HG03159 (cell line): ENCODE measurements around the gene DISP2.

Source experiments
- ATAC-seq: cut with Tn5 transposase; IDR thresholded peaks from one replicate; pipeline ENCODE4 v1.9.1; 2021; ENCODE audit warnings: mild to moderate bottlenecking, moderate library complexity; ENCODE audit not compliant: unreplicated experiment

The DISP2 gene, protein sequence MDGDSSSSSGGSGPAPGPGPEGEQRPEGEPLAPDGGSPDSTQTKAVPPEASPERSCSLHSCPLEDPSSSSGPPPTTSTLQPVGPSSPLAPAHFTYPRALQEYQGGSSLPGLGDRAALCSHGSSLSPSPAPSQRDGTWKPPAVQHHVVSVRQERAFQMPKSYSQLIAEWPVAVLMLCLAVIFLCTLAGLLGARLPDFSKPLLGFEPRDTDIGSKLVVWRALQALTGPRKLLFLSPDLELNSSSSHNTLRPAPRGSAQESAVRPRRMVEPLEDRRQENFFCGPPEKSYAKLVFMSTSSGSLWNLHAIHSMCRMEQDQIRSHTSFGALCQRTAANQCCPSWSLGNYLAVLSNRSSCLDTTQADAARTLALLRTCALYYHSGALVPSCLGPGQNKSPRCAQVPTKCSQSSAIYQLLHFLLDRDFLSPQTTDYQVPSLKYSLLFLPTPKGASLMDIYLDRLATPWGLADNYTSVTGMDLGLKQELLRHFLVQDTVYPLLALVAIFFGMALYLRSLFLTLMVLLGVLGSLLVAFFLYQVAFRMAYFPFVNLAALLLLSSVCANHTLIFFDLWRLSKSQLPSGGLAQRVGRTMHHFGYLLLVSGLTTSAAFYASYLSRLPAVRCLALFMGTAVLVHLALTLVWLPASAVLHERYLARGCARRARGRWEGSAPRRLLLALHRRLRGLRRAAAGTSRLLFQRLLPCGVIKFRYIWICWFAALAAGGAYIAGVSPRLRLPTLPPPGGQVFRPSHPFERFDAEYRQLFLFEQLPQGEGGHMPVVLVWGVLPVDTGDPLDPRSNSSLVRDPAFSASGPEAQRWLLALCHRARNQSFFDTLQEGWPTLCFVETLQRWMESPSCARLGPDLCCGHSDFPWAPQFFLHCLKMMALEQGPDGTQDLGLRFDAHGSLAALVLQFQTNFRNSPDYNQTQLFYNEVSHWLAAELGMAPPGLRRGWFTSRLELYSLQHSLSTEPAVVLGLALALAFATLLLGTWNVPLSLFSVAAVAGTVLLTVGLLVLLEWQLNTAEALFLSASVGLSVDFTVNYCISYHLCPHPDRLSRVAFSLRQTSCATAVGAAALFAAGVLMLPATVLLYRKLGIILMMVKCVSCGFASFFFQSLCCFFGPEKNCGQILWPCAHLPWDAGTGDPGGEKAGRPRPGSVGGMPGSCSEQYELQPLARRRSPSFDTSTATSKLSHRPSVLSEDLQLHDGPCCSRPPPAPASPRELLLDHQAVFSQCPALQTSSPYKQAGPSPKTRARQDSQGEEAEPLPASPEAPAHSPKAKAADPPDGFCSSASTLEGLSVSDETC (N-terminal part only)

DNA sequence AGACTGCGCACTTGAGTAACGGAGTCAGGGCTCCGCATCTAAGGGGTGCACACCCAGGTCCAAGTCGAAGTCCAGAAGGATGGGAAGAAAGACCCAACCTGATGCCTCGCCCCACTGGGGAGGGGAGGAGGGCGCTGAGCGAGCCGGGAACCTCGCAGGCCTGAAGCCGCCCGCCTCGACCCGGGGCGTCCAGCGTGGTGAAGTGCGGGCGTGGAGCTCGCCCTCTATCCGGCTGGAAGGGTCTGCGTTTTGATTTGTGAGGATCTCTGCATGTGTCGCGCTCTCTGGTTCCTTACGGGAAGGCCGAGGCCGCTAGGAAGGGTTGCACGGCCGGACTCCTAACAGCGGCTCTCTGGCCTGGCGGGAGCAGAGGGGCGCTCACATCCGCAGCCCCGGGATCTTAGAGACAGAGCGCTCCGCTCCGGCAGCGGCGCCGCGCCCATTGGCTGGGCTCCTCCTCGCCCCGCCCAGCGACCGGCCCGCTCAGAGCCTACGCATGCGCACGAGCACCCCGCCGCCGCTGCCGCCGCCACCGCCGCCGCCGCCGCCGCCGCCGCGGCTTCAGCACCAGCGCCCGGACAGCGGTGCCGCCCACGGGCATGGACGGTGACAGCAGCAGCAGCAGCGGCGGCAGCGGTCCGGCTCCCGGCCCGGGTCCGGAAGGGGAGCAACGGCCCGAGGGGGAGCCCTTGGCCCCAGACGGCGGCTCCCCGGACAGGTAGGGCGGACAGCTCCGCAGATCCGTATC lies at the start of gene DISP2:
Gene DISP2 (plus strand): TSS at position 497 of the 748 bp plus-strand sequence. CDS start 103 bp downstream, at position 600.
- ATAC-seq, result peak; percentile 79

DNA sequence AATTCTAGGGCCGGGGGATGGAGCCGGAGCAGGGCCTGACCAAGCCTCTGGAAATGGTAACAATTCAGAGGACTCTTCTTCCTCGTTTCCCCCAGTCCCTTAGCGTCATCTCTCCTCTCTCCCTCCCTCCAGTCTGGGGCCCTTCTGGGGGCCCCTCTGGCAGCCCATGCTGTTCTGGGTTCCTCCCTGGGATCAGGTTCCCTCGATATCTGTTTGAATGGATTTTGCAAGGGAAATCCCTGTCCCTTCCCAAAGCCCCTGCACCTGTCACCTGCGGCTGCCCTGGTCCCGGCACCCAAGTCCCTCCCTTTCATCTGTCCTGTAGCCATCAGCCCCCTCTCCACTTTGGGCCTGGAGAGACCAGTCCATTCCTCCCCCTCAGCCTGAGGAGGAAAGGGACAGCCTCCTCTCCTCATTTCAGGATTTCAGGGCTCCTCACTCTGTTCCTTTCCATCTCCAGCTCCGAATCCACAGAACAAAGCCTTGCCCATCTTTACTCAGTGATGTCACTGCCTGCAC lies 48.6 kb upstream of the DISP2 start:
- no peak for ATAC-seq

DNA sequence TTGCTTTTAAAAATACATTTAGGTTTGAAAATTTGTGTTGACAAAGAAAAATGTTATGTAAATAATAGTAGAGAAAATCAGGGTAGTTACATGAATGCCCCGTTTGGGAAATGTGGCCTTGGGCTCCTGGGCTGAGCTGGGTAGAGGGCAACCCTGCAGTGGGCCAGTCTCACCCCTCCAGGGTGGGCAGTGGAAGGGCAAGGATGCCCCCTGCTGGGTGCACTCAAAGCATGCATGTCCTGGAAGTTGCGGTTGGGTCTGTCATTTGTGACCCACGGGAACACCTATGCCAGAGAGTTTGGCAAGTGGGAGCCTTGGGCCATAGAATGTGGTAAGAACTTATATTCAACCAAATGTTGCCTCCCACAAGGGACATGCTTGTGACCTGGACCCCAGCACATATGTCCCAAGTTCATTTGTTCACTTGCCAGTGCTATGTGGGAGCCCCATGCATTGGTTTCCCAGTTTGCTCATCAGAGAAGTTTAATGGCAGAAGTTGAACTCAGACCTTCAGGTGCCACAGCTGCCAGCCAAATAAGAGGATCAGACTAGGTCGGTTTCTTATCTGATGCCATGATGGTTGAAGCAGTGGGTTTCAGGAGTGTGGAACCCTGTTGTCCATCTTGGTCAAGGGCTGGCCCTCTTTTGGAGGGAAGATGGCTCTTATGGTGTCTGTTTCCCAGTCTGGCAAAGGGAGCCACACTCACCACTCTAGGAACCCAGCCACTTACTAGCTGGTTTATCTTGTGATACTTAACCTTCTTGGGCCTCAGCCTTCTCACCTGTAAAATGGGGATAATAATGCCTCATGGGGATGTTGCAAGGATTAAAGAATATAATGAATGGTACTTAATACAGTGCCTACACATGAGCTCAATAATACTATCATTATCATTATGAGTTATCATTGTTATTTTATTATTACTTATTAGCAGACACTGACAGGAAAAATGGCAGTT lies 47.7 kb upstream of the DISP2 start:
- ATAC-seq, result no peak

DNA sequence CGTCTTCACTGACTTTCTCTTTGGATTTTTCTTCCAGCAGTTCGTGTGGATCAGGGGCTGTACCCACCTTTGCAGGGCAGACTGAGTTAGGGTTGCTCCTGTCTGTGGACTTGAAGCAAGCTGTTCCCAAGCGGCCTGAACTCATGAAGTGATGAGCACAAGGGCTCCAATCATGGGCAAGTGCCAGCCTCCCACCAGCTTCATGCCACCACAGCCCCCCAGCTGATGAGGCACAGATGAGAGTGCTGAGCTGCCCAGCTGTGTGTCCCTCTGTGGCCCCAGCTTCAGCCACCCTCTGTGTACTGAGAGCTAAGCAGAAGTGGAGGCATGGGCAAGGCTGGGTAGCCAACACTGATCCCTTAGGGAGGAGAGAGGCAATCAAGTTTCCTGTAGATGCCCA lies 47.0 kb upstream of the DISP2 start:
- ATAC-seq, result no peak

DNA sequence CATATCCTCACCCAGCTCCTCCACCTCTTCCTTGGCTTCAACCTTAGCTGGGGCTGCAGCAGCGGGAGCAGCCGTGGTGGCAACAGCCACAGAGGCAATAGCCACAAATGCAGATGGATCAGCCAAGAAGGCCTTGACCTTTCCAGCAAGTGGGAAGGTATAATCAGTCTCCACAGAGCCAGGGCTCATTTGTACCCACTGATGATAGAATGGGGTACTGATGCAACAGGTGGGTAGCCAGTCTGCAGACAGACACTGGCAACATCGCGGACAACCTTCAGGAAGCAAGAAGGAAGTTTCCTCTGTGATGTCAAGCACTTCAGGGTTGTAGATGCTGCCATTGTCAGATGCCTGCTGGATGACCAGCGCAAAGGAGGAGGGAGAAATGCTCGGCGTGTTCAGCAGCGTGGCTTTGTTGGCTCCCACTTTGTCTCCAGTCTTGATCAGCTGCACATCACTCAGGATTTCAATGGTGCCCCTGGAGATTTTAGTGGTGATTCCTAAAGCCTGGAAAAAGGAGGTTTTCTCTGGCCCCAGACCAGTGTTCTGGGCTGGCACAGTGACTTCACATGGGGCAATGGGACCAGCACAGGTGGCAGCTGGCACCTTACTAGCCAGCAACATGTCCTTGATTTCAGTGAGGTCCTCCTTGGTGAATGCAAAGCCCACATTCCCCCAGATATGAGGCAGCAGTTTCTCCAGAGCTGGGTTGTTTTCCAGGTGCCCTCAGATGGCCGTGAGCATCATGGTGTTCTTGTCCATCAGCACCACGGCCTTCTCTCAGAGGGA lies 45.5 kb upstream of the DISP2 start:
- no peak for ATAC-seq

DNA sequence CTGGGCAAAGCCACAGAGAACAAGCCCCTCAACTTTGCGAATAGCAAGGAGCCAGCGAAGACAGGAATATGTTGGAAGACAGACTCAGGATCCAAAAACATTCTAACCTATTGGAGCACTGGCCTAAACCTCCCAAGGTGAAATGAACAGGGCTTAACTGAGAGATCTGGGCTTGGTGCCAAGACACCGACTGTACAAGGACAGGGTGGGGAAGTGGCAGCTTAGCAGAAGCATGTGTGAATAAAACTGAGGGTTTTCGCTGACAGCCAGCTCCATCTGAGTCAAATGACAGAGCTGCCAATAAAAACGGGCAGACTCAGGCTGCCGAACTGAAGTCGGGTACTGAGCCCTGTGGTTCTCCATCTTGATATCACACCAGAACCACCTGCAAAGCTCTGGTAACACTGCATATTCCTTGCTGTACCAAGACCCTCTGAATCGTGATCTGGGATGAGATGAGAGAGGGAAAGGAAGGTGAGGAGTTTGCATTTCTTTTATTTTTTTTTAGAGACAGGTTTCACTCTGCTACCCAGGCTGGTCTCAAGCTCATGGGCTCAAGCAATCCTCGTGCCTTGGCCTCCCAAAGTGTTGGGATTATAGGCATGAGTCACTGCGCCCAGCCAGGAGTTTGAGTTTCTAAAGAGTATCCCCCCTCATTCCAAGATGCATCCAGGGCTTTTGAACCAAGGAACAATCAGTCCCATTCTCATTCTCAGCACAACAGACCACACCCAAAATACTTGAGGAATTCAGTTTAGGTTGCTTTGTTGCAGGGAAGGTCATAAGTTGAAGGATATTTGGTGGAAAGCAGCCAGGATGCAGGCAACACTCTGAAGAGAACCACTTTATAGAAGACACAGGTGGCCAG lies 44.3 kb upstream of the DISP2 start:
- ATAC-seq, result no peak

DNA sequence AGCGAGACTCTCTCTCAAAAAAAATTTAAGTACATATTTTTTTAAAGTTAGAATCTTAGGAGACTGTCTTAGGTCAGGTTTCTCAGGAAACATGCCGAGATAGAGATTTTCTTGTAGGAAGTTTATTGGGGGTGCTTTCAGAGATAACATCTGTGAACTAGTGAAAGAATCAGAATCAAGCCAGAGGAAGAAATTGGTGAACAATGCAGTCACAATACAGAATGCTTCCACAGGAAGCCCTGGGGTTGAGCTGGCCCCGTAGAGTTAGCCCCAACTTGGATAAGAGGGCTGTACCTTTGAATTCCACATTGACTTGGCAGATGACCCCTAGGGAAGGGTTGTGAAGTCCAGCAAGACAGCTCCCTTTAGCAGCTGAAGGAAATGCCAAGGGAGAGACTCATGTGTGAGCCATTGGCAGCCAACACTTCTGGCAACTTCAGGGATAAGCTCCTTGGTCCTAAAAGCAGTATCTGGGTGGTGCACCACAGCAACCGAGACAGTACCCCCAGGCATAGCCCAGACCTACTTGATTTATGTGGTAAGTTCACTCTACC lies 43.2 kb upstream of the DISP2 start:
- ATAC-seq, result no peak

DNA sequence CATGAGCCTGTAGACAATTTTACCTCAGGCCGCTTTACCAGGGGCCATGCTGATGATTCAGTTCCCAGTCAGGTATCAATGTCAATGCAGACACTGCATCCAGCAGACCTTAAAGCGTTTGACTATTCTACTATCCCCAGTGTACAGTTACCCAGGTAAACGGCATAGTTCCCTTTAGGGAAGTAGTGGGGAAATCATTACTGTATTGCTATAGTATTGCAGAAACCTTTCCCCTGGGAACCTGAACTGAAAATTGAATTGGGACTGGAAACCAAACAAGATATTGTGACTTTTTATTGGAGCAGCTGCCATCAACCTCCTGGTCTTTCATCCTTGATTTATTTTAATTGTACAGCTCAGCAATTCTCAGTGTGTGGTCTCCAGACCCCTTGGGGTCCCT lies 41.1 kb upstream of the DISP2 start:
- no peak for ATAC-seq

DNA sequence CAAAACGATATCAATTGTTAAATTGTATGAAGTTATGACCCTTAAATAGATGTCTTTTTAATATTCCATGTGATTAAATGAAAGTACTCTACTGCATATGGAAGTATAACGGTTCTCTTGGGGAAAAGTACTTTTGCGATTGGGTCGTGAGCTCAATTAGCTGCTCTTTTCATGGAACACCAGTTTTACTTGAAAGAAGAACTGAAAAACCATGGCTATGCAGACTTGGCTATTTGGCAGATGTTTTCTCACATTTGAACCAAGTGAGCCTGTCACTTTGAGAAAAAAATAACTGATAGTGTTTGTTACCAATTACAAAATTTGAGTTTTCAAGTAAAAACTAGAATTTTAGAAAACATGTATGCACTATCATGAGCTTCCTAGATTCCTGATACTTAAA lies 40.4 kb upstream of the DISP2 start:
- no peak for ATAC-seq

DNA sequence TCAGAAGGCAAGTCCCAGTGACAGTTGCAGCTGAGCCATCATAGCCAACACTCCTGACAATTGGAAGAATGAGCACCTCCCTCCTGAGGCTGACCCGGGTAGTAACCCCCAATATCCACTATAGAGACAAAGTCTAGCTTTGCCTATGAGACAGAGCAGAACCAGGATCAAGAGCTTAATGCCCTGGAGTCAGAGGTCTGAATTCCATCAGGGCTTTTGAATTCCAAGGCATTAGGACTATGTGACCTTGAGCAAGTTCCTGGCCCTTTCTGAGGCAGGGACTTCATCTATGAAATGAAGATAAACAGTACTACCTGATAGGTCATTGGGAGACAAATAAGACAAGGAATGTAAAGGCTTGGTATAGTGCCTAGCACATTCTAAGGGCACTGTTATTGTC lies 37.6 kb upstream of the DISP2 start:
- ATAC-seq, result no peak

DNA sequence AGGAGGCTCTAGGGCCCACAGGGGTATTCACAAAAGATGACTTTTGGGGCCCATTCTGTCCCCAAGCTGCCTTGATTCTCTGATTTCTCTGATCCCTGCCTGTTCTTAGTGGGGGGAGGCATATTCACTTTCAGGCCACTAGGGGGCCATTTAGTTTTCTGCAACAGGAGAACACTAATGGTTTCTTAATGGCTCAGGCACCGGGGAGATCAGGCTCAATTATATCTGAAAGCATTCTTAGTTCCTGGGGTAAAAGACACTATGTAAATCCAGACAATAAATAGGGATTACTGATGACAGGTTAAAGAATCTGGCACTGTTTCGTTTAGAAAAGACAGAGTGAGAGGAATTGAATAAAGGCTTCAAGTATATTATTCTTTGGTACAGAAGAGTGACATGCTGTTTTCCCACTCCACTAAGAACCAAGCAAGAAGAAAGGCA lies 37.1 kb upstream of the DISP2 start:
- ATAC-seq, result no peak

DNA sequence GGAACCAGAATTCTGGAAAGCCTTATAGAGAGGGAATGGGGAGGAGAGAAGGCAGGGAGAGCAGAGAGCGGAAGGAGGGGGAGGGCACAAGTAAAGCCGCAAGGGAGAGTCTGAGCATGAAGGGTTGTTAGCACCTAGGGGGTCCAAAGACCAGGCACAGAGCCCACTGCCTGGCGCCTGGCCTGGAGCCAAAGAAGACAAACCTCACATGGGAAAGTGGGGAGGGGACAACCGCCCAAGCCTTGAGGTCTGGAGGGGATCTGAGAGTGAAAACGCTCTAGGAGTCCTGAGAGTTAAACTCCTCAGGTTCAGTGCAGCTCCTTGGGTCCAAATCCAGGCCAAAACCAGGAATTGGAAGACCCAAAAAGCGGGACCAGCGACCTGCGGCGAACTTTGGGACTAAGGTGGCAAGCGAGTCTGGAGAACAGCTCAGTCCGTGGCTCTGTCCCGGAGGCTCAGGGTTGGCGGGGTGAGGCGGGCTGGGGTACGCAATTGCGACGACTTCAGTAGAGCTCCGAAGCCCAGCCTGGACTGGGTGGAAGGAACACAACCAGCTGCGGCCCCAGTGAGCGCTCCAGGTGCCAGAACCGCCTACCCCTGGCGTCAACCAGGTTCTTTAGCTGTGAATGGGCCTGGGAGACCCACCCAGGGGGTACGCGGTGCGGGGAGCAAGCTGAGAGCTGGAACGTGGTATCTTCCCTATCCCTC lies 35.3 kb upstream of the DISP2 start:
- ATAC-seq, result no peak

DNA sequence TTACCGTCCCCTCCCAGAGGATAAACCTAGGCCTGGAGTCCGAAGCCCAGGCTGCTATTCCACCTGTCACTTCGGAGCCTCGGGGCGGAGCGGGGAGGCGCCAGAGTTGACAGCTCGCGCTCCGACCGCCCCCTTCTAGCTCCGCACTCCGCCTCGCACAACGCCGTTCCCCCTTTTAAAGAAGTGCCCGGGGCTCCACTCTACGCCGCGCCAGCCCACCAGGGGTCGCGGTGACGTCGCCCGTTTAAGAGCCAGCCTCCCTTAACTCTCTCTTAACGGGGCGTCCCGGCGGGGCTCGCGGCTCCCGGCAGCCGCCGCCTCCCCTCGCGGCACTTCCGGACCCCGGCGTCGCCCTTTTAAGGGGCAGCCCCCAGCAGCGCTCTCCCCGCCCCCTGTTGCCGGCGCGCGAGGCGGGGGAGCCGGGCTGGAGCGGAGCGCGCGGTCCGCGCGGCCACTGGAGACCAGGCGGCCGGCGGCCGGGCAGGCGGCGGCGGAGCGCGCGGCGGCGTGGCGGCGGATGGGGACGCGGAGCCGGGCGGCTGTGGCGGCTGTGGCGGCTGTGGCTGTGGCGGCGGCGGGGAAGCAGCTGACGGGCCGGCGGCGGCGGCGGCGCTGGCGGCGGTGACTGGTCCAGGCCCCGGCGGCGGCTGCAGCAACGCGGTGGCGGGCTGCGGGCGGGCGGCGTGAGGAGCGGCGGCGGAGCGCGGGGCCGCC lies 34.6 kb upstream of the DISP2 start, which contains the start of gene INAFM2:
Gene INAFM2 (plus strand): TSS at position 454 of the 714 bp plus-strand sequence. CDS start 364 bp downstream, outside the sequence.
- peak; percentile 89 for ATAC-seq

DNA sequence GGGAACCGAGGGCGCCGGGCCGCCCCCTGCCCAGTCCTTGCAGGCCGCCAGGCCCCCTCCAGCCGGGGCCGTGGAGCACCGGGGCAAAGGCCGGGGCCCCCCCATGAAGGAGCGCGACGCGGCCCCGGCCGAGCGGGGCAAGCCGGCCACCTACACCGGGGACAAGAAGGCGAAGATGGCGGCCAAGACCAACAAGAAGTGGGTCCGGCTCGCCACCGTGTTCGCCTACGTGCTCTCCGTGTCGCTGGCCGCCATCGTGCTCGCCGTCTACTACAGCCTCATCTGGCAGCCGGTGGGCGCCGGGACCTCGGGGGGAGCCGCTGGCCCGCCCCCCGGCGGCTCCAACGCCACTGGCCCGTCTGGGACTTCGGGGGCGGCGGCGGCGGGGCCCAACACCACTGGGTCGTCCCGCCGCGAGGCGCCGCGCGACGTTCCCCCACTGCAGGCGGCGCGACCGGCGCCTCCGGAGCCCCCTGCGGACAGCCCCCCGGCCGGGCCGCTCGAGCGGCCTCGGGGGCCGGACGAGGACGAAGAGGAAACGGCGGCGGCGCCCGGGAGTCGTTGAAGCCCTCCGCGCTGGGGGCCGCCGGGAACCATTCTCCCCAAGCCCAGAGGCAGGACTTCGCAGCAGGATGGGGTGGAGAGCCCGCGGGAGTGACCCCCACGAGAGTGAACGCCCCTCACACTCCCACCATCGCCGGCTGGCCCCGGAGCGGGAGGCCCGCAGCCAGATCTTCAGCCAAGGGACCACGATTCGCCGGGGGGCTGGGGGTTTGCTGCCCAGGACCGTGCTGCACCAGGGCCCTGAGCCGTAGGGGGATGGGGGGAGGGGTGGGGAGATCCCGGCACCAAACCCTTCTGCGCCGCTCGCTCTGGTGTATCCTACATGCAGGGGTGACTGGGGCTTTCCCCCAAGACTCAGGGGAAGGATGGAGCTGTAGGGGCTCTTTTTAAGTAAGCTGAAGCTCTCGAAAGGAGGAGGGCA lies 33.8 kb upstream of the DISP2 start:
- peak; percentile 4 for ATAC-seq
